CD4-positive, alpha-beta T cell treated with Interleukin-17A for 4 hours (primary cell): ENCODE data around the gene IL18R1.
"Not testable (repeated sequence)": the region's sequence is repeated elsewhere in the genome, so short reads cannot be mapped to it uniquely, and the experiment has no call there.

Experiments
- DNase-seq: peaks from one replicate; pipeline ENCODE4 v3.0.0-alpha.2; 2020; ENCODE audit warnings: mixed read lengths

Gene IL18R1, protein sequence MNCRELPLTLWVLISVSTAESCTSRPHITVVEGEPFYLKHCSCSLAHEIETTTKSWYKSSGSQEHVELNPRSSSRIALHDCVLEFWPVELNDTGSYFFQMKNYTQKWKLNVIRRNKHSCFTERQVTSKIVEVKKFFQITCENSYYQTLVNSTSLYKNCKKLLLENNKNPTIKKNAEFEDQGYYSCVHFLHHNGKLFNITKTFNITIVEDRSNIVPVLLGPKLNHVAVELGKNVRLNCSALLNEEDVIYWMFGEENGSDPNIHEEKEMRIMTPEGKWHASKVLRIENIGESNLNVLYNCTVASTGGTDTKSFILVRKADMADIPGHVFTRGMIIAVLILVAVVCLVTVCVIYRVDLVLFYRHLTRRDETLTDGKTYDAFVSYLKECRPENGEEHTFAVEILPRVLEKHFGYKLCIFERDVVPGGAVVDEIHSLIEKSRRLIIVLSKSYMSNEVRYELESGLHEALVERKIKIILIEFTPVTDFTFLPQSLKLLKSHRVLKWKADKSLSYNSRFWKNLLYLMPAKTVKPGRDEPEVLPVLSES

DNA sequence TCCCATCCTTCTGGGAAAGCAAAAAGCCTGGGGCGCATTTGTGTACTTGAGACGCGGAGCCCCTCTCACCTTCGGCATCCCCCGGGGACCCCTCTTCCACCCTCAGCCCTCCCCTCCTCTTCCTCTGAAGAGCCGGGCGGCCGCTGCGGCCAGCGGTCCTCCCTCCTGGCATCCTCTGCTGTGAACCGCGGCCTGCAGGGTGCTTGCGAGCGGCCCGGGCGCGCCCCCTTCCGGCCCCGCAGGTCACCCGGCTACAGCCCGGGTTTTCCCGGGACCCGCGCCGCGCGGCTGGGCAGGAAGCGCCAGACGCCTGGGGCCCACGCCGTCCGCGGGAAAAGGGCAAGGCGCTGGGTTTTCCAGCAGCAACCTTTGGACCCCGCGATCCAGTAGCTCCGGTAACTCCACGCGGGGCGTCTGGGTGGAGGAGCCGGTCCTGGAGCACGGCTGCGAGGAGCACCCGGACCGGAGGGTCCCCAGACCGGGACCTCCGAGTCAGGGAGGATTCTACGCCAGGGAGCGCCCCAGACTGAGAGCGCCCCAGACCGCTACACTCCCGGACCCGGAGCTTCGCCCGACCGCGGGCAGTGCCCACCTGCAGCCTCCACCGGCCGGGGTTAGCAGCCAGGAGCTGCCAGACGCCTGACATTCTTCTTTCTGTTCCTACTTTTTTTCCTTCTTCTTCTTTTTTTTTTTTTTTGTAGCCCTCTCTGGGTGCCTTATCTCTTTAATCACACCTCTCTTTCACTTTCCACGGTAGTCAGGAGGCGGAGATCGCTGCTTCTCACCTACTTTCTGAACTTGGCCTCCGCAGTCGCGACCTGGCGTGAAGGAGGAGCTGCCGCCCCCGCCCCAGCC is at the start of gene IL18R1:
Gene IL18R1 (plus strand): TSS at position 271 of the 855 bp plus-strand sequence. CDS start 6,865 bp downstream, outside the sequence.
- DNase-seq = peak; percentile 77

DNA sequence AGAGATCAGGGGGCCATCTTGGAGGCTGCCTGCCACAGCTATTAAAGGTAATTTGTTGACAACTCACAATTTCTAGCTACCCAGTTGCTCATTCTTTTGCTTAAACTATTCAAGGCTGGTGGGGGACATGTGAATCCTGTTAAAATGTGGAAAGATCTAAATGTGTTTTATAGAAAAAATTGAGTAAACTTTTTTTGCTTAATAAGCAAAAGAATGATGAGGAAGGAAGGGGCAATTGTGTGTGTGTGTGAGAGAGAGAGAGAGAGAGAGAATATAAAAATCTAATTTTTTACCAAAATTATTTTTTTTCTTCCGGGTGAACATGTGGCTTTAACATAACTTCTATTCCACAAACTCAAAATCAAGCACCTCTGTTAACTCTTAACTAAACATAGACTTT is 49.5 kb upstream of the IL18R1 start:
- DNase-seq = no peak

DNA sequence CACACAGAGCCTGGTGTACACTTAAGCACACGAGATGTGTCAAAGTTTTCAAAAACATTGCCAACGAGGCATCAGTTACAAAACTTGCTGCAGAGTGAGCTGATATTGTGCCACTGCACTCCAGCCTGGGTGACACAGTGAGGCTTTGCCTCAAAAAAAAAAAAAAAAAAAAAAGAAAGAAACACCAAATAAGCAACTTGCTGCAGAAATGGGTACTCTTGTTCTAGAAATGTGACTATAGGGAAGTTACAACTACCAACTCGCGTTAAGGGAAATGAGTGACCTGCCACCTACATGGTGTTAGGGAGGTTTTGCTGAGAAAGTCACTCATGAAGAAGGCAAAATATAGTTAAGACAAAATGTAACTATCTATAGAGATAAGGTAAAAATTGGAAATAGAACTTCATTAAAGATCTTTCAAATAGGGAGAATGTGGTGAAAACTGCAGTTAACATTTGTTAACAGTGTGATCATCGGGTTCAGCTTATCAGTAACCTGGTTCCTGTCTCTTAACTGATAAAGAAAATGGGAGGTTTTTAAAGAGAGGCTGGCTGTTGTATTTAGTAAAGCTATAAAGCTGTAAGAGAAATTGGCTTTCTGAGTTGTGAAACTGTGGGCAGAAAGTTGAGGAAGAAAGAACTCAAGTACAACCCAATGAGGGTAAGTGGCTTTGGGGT is 44.5 kb upstream of the IL18R1 start, which contains the start of gene IL1RL1:
Gene IL1RL1 (plus strand): TSS at position 600 of the 677 bp plus-strand sequence. CDS start 26,702 bp downstream, outside the sequence.
- no peak for DNase-seq

DNA sequence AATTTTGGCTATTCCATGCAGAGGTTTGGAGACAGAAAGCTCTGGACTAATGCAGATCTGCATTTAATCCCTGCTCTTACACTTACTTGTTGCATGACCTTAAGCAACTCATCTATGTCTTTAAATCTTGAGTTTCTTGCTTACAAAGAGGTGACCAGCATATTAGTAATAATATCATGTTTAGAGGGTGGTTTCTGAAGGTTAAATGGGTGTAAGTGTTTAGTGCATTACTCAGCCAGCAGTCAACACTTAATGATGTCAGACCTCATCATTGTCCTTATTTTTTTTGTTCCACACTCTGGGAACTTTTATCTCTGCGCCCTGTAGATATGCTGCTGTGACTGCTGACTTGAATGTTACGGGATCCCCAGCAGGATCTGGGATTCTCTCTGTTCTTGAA is 42.6 kb upstream of the IL18R1 start:
- no peak for DNase-seq

DNA sequence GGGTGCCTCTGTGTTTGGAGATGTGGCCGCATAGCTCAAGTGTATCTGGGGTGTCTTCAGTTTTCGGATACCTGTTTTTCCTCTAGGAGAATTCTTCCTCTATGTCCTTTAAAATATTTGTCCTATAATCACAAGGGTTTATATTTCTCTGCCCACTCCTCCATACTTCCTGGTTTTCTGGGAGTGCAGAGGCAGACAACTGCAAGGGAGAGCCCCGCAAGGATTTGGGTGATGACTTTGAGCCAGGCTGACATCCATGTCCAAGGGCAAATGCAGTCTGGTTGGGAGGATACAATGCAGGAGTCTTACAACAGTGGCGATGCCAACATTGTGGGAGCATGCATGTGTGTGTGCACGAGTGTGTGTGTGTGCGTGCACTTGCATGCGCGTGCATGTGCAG is 42.1 kb upstream of the IL18R1 start:
- DNase-seq = no peak

DNA sequence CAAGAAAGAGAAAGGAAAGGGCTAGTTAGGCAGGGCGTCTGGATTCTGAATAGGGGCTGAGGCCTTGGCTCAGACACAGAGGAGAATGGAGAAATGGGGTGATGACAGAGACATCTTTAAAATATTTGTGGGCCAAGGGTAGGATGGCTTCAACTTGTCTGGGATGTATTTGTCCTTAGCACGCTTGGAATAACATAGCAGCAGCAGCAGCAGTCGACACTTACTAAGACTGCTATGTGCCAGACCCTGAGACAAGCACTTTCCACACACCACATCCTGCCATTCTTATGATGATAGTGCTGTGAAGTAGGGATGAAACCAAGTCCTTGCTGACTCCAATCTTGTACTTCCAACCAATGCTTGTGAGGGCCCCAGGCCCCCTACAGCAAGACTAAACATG is 41.6 kb upstream of the IL18R1 start:
- no peak for DNase-seq

DNA sequence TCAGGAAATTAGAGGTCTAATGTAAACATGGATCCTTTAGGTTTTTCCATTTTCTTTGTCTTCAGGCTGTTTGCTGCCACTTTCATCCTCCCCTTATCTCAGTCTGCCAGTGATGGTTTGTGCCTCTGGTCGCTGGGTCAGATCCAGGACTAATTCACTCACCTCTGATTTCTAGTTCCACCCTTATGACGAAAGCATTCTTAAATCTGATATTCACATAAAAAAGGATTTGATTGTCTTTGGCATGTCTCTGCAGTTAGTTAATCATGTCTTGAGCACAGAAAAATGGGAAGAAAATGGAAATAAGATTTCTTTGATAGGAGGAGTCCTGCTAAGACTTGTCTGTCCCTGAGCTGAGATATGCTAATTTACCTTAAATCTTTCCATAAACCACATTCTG is 39.7 kb upstream of the IL18R1 start:
- DNase-seq = no peak

DNA sequence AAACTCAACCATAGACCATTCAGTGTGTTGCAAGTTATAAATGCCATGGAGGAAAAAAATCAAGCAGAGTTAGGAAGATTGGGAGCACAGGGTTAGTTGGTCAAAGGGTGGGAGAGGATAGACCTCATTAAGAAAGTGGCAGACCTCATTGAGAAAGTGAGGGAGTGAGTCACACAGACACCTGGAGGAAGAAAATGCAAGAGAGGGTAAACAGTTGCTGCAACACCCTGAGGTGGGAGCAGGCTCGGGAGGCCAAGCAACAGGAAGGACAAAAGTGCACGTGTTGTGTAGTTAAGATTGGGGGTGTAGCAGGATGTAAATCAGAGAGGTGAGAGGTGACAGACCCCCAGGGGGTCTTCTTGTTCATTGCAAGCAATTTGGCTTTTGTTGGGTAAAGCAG is 37.9 kb upstream of the IL18R1 start:
- DNase-seq = no peak

DNA sequence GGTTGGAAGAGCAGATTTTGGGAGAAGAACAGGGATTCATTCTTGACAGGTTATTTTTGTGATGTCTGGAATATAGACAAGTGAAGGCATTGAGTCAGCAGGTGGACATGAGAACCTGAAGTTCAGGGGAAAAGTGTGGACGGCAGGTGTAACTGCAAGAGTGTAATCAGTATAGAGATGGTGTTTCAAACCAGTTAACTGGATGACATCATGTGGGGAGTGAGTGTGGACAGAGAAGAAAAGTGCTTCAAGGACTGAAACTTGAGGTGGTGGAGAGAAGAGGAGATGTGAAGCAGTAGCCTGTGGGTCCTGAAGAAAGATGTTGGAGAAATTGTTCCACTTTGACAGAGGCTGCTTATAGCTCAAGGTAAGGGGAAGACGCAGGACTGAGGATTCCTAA is 37.2 kb upstream of the IL18R1 start:
- no peak for DNase-seq

DNA sequence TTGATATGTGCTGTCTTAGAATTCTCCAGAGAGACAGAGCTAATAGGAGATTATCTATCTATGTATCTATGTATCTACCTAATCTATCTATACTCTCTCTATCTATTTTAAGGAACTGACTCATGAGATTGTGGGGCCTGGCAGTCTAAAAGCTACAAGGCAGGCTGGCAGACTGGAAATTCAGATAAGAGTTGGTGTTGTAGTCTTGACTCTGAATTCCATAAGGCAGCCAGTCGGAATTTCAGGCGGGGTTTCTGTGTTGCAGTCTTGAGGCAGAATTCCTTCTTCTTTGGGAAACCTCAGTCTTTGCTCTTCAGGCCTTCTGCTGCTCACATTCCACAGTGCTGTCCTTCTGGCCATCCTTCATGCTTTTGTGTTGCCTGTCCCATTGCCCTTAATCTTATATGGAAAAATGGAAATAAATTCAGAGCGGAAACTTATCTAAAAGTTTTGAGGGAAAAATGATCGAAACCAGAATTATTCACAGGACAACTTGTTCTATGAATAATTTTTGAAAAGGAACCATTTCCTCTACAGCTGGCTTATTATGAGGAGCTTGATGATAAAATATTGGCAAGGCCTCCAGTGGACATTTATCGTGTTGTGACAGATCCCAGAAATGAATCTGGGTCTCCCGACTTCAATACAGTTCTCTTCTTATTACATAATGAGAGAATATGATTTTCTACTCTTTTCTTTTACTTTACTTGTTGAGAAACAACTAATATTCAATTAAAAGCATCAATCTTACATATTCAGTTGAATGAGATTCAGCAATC is 33.5 kb upstream of the IL18R1 start:
- DNase-seq = no peak

DNA sequence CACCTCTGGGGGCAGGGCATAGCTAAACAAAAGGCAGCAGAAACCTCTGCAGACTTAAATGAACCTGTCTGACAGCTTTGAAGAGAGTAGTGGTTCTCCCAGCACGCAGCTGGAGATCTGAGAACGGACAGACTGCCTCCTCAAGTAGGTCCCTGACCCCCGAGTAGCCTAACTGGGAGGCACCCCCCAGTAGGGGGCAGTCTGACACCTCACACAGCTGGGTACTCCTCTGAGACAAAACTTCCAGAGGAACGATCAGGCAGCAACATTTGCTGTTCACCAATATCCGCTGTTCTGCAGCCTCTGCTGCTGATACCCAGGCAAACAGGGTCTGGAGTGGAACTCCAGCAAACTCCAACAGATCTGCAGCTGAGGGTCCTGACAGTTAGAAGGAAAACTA is 30.7 kb upstream of the IL18R1 start:
- not testable (repeated sequence) for DNase-seq

DNA sequence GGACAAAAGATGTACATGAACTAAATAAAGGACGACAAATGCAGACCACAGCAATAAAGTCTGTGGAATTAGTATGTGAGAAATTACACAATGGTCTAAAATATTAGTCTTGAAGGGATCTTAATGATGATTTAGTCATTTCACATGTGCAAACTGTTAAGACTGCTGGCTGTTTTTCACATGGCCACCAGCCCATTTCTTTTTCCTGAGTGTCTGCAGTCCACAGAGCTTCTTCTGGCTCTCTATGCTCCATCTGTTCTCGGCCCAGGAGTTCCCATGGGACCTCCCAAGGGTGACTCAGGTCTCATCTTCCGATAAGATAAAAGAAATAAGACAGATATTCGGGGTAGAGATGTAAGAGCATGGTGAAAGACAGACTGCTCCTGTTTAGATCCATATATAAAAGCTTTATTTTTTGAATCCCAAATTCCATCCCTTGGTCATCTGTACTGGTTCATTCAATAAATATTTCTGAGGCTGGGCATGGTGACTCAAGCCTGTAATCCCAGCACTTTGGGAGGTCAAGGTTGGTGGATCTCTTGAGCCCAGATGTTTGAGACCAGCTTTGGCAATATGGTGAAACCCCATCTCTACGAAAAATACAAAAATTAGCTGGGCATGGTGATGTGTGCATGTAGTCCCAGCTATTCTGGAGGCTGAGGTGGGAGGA is 24.1 kb upstream of the IL18R1 start:
- DNase-seq = no peak

DNA sequence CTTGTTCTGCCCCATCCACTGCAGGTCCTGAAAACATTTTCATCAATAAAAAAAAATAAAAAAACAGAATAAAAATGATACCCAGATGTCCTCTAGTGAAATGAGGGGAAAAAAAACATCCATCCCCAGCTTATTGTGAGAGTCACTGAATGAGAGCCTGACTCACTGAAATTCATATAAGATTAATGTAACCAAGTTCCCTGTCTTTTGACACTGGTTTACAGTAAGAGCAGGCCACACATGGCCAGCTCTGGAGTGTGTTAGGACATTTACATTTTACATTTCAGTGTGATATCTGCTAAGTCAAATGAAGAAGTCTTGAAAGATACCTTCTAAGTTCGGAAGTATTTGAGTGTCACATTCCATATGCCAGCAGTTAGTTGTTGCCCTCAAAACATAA is 21.1 kb upstream of the IL18R1 start:
- no peak for DNase-seq

DNA sequence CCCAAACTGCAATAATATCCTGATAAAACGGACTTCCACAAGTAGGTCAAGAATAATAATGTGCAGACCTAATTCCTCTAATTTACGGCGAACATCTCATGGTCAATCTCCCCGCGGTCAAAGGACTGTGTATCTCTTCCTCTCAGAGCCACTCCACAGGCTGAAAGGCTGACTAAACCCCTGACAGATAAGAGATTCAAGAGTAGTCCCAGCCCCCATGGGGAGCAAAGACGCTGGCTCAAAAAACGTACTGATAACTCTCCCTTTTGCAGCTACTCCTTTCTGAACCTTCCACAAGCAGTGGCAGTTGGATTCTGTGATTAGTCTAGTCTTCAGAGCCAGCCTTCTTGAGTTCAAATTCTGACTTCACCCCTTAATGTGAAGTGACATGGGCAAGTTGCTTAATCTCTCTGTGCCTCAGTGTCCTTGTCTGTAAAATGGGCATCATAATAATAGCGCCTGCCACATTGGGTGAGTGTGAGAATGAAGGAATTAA is 19.7 kb upstream of the IL18R1 start:
- DNase-seq = no peak

DNA sequence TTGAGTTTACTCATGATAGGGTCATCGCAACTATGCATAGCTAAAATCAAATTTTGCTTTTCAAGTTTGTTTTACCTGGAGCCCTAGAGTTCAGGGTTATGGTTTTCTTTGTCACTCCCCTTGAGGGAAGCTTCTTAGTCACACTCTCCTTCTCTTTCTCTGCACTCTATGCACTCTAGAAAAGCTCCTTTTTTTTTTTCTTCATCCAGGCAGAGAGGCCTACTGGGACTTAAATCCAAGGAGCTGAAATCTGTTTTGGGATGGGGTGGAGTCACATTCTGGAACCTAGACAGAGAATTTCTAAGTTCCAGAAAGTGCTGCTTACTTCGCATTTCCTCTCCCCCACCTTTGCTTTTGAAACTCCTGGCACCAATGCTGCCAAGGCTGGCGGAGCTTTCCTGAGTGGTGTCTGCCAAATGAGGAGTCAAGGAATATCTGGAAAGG is 19.1 kb upstream of the IL18R1 start:
- no peak for DNase-seq

DNA sequence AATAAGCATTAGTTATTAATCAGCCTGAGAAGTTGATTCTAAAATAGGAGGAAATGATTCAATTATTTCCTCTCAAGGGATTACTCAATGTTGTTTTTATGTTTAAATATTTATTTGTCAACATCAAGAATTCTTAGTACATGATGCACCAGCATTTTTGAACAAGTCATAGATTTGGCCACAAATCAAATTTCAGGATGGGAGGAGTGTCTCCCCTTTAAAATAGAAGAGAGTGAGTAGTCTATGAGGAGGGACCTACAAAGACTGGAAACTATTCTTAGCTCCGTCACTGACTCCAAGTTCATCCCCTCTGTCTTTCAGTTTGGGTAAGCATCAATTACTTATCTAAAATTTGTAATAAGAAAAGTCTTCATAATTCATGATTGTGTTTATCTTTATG is 18.6 kb upstream of the IL18R1 start:
- no peak for DNase-seq

DNA sequence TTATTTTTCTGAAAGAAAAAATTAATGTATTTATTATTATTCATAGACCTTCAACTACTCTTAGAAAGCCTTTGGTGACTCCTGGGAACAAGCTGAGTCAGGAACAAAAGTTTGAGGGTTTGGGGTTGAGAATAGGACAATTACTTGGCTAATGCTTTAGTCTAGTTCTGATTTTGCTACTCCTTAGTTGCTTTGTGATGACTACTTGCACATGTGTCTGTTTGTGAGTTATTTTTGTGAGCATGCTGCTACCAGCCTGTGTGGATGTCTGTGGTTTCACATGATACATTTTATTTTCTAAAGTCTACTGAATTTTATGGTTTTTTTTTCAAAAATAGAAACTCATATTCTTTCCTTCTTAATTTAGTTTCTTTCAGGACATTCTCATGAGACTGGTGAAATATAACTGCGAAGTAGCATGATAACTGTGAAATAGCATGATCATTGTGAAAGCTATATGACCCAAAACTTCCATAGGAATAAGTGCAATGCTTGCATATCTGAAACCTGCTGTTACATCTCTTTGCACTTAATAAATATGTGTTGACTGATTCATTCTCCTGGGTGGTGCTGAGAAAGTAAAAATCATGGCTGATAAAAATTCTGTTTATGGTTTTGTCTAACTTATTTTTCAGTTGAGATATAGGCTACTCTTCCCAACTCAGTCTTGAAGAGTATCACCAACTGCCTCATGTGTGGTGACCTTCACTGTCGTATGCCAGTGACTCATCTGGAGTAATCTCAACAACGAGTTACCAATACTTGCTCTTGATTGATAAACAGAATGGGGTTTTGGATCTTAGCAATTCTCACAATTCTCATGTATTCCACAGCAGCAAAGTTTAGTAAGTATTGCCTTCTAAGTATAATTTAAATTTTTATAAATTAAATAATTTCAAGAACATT is 17.9 kb upstream of the IL18R1 start:
- no peak for DNase-seq

DNA sequence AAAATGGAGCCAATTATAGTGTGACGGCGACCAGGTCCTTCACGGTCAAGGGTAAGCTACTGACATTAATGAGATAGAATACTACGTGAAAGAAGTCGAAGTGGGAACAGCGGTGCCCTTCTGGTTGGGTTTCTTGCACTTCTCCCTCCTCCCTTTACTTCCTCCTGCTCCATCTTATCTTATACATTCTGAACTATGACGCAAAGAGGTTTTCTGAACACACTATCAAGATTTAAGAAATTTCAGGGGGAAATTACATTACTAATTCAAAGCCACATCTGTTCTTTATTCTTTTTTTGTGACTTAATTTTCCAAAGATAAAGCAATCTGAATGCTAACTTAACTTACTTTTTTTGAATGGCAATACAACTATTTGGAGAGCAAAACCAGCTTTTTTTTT is 14.8 kb upstream of the IL18R1 start:
- DNase-seq = no peak

DNA sequence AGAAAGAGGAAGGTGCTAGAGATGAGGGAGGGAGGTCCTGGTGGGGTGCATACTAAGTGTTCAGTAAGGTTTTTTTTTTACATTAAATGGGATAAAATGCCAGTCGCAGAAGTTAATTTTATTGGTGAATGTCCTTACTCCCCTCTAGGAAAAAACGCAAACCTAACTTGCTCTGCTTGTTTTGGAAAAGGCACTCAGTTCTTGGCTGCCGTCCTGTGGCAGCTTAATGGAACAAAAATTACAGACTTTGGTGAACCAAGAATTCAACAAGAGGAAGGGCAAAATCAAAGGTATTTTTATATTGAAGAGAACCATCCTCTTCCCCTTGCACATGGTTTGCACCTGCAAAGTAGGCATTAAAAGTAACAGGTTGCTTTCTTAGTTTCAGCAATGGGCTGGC is 12.7 kb upstream of the IL18R1 start:
- DNase-seq = no peak

DNA sequence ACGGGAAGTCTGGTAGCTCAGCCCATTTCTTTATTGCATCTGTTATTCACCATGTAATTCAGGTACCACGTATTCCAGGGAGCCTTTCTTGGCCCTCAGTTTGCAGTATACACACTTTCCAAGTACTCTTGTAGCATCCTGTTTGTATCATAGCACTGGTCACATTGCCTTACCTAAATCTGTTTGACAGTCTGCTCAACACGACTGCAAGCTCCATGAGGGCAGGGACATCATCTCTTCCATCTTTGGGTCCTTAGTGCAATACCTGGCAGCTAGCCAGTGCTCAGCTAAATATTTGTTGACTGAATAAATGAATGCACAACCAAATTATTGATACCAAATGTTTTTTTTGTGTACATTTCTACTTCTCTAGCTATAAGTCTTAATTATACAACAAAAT is 11.2 kb upstream of the IL18R1 start:
- no peak for DNase-seq
